ENCODE results near the gene NINJ2.
"Not testable (repeated sequence)": the region's sequence is repeated elsewhere in the genome, so short reads cannot be mapped to it uniquely, and the experiment has no call there.

The NINJ2 gene

DNA sequence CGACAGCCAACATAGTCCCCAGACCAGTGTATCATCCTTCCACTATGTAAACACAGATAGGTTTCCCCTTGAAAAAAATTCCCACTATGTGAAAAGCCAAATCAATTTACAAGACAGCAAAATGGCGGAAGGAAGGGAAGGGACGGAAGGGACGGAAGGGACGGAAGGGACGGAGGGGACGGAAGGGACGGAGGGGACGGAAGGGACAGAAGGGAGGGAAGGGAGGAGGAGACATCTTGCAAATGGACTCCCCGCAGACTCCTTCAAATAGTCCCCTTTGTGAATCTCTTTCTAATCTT is 75.3 kb downstream of the NINJ2 start:
- no peak for DNase-seq

DNA sequence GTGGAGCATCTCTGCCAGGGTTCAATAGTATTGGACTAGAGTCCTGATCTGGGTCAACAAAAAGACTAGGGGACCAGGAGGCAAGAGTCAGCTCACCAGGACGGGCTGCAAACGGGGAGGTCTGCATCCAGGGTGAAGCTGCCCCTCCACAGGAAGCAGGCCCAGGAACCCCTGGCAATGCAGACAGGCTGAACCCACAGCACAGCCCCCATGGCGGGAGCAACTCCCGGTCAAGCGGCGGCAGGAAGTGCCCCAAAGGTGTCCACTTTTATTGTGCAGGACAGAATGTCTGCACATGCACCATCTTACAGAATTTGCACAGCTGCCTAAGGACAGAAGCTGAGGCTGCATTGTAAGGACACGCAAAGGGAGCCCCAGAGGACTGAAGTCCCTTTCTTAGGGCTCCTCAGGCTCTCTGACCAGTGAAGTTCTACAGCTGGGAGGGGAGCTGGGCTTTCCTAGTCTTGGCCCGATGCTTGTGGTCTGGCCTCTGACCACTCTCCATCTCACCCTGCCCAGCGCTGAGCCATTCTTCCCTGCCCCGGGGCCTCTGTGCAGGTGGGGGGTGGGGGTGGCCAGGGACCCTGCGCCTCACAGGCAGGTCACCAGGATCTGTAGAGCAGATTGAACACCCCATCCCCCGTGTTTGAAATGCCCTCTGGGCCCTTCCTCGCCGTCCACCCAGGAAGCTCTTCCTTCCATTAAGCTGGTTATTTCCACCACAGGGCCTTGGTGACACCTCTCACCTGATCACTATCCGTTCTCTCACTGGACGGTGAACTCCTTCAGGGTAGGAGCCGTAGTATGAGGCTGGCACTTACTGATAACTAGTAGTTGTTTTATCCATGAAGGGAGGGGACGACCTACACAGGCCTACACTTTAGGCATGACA is 75.9 kb downstream of the NINJ2 start:
- DNase-seq, result no peak

DNA sequence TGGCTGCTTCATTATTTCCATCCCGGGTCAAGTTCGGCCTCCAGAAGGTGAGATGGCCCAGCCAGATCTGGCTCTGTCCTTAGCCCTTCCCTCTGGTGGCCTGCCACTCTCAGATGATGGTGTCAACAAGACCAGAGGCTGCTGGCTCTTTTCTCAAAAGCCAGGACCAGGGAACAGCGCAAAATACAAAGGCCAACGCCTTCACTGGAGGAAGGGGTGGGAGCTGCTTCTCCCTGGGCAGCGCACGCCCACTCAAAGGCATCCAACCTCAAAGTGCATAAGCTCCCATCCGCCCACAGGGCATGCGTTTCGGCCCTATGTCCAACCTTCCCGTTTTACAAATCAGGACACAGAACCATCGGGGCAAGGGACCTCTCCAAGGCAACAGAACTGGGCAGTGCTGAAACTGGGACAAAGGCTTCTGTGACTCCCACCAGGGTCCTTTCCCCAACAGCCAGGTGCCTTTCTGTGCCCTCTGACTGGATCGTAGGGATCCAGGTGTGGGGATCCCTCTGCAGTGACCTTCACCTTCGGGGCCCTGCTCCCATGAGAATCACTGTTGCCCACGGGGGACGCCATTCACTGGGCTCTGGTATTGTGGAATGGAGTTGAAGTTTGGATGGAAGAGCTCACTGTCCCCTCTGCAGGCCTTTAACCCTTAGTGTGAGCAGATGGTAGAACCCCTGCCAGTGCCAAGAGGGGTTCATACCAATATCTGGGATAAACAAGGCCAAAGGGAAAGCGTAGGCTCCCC is 76.8 kb downstream of the NINJ2 start:
- no peak for DNase-seq

DNA sequence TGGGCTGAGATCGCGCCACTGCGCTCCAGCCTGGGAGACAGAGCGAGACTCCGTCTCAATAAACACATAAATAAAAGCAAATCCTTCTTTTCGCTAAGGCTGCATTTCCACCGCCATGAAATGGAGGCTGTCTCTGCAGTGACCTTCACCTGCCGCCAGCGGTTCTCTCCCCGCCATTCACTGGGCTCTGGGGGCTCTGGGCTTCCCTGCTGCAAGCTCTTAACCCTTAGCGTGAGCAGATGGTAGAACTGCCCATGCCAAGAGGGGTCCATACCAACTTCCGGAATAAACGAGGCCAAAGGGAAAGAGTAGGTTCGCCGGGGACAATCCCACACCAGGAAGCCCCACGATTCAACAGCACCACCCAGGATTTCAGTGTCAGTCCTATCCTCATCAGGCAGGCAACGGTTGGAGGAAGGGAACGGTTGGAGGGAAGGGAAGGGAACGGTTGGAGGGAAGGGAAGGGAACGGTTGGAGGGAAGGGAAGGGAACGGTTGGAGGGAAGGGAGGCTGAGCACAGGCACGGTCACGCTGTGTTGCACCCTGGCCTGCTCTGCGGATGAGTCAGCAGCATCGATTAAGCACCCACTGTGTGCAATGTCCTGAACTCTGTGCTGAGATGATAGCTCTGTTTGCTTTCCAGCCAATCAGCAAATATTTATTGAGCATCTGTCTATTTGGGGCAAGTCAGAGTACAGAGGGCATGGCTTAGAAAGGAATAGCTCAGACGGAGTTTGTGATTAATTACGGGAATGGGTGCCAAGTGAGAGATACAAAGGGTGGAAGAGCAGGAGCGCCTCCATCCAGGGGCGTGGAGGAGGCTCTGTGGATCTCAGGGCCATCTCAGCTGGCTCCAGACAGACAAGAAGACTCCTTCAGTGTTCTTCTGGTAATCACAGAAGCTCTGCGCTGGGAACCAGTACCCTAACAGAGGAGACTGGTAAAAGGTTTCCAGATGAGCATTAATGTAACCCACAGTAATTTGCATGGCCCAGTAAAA is 77.9 kb downstream of the NINJ2 start:
- no peak for DNase-seq

DNA sequence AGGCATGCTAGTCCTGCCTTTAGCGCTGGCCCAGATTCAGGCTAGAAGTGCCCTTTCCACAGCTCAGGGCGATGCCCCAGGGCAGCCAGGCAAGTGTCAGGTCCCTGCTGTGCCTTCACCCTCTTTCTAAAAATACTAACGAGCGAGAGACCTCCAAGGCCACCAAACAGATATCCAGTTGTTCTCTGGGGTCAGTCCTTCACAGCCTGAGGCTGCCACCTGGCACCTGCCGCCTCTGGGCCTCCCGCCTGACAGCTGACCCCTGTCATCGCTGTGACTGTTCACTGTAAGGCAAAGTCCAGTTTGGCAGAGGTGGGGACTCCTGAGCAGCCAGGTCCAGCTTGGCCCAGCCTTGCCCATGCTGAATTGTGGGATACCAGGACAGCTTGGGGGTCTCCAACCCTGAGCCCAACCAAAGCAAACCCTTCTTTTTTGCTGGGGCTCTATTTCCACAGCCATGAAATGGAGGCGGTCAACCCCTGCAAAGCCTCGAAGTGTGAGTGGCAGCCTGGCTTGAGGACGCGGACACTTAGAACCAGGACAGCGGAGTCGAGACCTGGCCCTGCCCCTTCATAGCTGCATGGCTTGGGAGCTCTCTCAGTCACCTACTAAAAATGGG is 79.9 kb downstream of the NINJ2 start:
- DNase-seq, result no peak

DNA sequence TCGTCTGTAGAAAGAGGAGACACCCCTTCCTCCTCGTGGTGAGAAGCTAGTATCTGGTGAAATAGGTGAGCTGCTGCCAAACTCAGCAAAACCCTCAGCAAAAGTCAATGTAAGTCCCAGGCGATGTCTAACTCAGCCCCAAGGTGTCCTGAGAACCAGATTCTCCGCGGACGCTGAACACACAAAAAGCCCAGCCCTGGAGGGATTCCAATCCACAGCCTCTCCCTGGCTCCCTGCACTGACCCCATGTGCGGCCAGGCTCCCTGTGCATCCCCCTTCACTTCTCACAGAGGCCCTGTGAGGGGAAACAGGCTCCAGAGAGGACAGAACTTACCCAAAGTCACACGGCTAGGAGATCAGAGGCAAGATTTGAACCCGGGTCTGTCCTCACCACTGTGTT is 81.5 kb downstream of the NINJ2 start:
- DNase-seq, result no peak

DNA sequence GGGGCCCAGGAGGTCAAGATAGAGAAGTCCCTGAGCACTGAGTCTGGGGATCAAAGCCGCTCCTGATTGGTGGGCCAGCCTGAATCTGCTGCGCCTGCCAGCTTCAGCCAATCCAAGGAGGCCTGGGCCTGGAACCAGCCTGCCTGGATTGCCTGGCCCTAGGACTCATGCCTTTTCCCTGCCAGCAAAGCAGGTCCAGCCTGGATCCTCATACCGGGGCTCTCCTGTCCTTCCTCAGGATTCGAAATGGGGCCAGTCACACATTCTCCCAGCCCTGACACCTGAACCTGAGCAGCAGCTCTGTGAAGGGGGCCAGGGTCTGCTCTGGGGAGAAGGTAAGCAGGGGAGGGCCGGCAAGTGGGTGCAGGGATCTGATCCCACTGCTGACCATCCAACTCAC is 81.9 kb downstream of the NINJ2 start:
- DNase-seq, result no peak

DNA sequence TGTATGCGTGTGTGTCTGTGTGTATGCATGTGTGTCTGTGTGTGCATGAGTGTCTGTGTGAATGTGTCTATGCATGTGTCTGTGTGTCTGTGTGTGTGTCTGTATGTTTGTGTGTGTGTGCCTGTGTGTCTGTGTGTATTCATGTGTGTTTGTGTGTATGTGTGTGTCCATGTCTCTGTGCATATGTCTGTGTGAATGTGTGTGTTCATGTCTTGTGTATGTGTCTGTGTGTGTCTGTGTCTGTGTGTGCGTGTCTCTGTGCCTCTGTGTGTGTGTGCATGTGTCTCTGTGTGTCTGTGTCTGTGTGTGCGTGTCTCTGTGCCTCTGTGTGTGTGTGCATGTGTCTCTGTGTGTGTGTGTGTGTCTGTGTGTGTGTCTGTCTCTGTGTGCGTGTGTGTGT is 82.4 kb downstream of the NINJ2 start:
- DNase-seq, result no peak

DNA sequence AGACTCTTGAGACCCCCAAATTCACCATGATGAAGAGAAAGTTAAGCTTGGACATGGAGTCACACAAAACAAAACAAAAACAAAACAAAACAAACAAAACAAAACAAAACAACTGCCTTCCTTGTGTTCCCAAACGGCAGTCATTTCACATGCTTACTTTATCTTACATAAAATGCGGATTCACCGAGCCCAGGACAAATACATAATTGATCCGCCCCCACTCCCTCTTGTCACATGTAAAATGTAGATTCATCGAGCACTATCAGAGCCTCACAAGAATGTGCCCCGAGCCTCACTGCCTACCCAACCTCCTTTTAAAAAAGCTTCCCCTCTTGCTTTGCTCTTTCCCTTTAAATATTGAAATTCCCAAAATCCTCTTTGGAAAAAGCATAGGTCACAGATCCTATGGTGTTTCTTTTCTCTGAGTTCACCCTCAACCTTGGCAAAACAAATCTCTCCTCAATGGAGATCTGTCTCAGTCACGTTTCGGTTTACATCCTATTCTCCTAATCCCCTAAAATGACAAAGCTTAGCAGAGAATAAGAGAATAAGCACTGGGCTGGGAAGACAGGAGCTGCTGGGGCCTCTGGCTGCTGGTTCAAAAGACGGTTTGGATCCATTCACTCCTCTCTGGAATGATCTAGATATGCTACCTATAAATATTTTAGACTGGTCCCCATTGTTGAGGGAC is 83.7 kb downstream of the NINJ2 start:
- no peak for DNase-seq

DNA sequence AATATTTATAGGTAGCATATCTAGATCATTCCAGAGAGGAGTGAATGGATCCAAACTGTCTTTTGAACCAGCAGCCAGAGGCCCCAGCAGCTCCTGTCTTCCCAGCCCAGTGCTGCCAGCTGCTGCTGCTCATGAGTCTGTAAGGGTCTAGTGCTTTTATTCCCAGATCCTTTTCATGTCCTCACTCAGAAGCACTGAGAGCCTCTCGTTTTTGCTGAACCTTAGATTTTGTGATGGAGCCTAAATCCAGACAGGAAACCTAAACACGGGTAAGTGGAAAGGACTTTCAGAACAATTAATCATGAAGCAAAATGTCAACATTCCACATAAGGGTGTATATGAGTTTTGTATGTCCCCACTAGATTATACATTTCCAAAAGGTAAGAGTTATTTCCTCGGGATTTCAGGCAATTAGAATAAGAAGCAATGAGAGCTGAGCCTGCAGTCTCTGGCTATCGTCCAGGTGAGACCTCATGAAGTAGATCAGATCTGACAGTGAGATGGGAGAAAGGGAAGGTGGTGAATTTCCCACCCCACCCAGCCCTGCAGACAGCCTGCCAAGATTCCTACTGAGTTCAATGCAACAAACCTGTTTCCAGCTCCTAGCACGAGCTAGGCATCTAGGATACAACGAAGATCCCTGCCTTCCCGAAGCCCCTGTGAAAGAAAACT is 84.4 kb downstream of the NINJ2 start:
- no peak for DNase-seq

DNA sequence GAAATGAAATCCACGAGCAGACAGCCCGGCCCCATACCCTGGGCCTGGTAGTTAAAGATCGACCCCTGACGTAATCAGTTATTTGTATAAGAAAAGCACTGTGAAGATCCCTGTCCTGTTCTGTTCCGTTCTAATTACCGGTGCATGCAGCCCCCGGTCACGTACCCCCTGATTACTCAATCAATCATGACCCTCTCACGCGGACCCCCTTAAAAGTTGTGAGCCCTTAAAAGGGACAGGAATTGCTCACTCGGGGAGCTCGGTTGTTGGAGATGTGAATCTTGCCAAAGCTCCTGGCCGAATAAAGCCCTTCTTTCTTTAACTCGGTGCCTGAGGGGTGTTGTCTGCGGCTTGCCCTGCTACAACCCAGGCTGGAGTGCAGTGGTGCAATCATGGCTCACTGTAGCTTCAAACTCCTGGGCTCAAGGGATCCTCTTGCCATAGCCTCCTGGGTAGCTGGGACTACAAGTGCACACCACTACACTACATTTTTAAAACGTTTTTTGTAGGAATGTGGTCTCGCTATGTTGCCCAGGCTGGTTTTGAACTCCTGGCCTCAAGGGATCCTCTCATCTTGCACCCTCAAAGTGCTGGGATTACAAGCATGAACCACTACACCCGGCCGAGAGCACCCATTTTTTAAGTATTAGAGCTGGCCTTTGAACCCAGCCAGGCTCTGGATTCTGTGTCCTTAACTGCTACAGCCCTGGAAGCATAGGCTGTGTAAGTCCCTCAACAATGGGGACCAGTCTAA is 85.1 kb downstream of the NINJ2 start:
- DNase-seq, result not testable (repeated sequence)

DNA sequence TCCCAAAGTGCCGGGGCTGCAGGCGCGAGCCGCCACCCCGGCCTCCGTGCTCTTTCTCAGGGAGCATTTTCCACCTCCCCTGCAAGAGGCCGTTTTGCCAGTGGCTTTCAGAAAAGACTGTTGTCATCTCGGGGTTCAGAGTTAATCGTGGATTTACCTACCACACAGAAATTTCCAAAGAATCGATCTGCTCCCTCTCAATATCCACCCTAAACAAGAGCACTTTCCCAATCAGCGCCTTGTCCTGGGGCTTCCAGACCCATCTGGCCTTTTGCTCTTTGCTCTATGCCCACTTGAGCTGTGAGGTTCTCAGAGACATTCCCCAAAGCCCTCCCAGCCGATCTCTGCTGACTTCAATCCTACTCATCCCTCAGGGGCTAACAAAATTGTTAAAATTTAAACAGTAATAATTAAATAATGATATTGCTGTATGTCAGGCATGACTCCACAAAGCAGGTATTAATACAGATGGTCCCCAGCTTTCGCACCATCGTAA is 86.6 kb downstream of the NINJ2 start:
- DNase-seq, result no peak

DNA sequence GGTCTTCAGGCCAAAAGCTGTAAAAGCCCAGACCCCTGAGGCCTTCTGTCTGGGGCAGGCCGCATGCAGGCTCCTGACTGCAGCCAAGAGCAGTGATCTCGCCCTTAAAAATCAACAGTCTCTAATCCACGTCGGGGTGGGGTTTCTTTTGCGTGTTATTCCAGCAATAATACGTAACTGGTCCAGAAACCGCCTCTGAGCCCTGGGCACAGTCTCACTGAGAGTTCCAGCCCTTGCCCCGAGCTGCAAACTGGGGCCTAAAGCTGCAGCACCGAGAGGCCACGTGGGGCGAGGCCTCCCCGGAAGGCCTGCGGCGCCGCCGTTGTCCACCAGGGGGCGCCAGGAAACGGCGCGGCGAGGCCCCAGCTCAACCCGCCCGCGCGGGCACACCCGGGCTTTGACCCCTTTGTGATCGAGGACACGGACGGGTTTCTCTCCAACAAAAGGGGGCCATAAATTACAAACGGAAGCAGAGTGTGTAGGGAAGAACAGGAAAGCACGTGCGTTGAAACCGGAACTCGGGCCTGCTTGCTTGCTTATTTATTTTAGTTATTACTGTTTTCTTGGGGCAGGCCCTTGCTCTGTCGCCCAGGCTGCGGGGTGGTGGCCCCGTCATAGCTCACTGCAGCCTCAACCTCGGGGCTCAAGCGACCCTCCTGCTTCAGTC is 87.2 kb downstream of the NINJ2 start:
- DNase-seq, result peak in 53 of 58 donors; percentile 9 to 78 (median 55)

DNA sequence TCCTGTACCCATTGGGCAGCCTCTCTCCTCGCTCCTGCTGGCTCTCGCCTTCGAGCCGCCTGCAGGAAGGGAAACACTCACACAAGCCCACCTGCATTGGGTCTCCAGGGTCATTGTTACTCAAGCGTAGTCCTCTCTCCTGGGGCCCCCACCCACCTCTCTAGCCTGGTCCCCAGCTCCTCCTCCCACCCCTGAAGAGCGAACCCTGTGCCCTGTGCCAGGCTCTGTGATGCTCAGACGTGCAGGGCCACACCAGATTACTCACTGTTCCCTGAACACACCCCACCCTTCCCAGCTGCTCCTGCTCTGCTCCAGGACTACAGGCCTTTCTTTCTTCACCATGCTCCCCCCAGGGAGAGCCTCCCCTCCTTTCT is 88.1 kb downstream of the NINJ2 start:
- no peak for DNase-seq

DNA sequence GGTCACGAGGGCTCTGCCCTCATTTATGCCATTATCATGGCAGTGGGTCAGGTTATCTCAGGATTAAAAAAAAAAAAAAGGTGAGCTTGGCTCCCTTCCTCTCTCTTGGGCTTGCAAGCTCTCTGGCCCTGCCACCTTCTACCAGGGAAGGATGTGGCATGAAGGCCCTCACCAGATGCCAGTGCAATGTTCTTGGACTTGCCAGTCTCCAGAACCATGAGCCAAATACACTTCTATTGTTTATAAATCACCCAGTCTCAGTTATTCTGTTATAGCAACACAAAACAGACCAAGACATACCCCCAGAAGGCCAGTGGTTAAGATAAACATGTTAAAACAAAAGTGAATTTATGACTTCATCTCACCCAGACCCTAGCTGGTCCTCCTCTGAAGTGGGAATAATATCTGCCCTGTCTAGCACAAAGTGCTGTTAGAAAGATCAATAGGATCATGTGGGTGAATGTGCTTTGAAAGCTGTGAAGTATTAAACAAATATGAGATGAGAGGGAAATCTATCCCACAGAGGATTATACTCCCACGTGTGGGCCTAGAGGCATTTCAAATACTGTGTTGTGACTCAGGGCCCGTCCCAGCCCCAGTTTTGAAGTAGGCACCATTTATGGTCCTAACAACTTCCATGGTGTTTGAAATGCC is 88.6 kb downstream of the NINJ2 start:
- no peak for DNase-seq

DNA sequence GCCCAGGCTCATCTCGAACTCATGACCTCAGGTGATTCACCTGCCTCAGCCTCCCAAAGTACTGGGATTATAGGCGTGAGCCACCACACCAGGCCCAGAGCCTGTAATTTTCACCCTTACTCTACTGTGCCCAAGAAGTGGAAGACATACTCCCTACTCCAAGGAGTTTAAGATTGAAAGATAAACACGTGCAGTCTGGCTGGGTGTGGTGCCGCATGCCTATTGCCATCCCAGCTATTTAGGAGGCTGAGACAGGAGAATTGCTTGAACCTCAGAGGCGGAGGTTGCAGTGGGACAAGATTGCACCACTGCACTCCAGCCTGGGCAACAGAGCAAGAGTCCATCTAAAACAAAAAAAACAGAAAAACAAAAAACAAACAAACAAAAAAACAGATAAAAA is 90.0 kb downstream of the NINJ2 start:
- DNase-seq, result no peak

DNA sequence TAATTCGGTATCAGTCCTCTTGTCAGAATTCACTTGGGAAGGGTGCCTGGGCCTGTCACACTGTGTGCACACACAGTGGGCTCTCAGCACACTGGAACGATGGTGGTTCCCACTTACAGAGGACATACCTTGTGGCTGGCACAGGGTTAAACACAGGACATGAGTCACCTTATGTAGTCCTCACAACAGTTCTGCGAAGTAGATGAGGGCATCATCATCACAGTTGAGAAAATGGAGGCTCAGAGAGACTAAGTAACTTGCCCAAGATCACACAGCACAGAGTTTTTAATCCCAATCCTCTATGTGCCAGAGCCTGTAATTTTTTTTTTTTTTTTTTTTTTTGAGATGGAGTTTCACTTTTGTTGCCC is 90.7 kb downstream of the NINJ2 start:
- no peak for DNase-seq

Measured in anterior cingulate cortex (tissue), 58 donors.